PC-9 (cell line): ENCODE measurements around the gene KRTAP5-9.
"Not testable (repeated sequence)": the region's sequence is repeated elsewhere in the genome, so short reads cannot be mapped to it uniquely, and the experiment has no call there.

Experiments used
- EZH2 ChIP-seq: fragments of 200-600 bp; sonication (generic); IDR thresholded peaks from 2 replicates; pipeline ENCODE4 v1.8.0; 2017; ENCODE audit warnings: antibody characterized with exemption, low read depth
- TF ChIP-seq, protein P1 (sequence below): fragments of 200-600 bp; sonication (generic); conservative IDR thresholded peaks from 2 replicates; pipeline ENCODE4 v1.6.1; 2017; ENCODE audit warnings: mixed run types, antibody characterized with exemption, mild to moderate bottlenecking, moderate library complexity

- TF ChIP-seq, protein P1, sequence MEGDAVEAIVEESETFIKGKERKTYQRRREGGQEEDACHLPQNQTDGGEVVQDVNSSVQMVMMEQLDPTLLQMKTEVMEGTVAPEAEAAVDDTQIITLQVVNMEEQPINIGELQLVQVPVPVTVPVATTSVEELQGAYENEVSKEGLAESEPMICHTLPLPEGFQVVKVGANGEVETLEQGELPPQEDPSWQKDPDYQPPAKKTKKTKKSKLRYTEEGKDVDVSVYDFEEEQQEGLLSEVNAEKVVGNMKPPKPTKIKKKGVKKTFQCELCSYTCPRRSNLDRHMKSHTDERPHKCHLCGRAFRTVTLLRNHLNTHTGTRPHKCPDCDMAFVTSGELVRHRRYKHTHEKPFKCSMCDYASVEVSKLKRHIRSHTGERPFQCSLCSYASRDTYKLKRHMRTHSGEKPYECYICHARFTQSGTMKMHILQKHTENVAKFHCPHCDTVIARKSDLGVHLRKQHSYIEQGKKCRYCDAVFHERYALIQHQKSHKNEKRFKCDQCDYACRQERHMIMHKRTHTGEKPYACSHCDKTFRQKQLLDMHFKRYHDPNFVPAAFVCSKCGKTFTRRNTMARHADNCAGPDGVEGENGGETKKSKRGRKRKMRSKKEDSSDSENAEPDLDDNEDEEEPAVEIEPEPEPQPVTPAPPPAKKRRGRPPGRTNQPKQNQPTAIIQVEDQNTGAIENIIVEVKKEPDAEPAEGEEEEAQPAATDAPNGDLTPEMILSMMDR, result not testable (repeated sequence)
- not testable (repeated sequence) for TF ChIP-seq EZH2
These were observed 28.7 kb downstream of the KRTAP5-9 start for GRCh38 chr11:71576688-71577465.
